ENCODE data around the gene NADK2.
"Not testable (repeated sequence)": the region's sequence is repeated elsewhere in the genome, so short reads cannot be mapped to it uniquely, and the experiment has no call there.

The NADK2 gene

GRCh38 chr5:36205329-36205728, 36.4 kb downstream of the NADK2 start:
- DNase-seq, result no peak

- DNase-seq, result no peak
Measured at GRCh38 chr5:36202521-36202961, 39.2 kb downstream of the NADK2 start.

GRCh38 chr5:36200513-36200912, 41.2 kb downstream of the NADK2 start:
- DNase-seq, result no peak

DNA sequence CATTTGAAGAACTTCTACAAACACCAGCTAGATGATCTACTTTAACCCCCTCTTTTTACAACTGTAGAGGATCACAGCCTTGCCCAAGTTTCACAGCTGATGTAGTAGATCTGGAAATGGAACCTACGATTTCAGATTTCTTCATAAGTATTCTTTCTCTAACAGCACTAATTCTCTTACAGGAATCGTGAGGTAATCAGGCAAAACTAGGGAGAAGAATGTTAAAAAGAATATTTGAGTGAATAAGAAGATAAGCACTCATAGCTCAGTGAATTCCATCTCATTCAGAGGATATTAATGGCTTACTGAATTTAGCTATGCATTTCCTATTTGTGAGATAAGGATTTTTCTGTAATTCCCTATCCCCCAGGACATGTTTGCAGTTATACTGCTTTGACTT, 42.1 kb downstream of the NADK2 start:
- DNase-seq, result no peak

- DNase-seq, result not testable (repeated sequence)
Measured at GRCh38 chr5:36198783-36199182, 42.9 kb downstream of the NADK2 start.

DNA sequence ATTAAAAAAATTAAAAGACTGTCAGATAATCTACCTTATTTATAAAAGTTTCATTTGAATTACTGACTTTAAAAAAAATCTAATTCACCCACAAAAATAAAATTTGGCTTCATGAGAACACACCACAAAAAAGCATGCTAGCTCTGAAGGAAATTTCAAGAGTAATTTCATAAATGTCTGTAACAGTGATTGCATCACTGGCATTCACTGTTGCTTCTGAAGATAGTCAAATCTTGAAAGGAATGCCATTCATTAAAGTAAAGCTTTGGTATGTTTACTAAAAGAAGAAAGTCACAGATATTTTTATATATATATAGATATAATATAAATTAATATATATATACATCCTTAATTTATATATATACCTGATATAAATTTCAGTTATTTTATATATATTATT, 43.4 kb downstream of the NADK2 start:
- no peak for DNase-seq

- no peak for DNase-seq
Measured at GRCh38 chr5:36193746-36194145, 48.0 kb downstream of the NADK2 start.

DNA sequence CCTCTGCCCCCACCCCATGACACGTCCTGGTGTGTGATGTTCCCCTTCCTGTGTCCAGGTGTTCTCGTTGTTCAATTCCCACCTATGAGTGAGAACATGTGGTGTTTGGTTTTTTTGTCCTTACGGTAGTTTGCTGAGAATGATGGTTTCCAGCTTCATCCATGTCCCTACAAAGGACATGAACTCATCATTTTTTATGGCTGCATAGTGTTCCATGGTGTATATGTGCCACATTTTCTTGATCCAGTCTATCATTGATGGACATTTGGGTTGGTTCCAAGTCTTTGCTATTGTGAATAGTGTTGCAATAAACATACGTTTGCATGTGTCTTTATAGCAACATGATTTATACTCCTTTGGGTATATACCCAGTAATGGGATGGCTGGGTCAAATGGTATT, 57.3 kb downstream of the NADK2 start:
- DNase-seq, result not testable (repeated sequence)

GRCh38 chr5:36181774-36182173, 60.0 kb downstream of the NADK2 start:
- DNase-seq, result no peak

- no peak for DNase-seq
Measured at GRCh38 chr5:36180556-36181350, 61.0 kb downstream of the NADK2 start.

DNA sequence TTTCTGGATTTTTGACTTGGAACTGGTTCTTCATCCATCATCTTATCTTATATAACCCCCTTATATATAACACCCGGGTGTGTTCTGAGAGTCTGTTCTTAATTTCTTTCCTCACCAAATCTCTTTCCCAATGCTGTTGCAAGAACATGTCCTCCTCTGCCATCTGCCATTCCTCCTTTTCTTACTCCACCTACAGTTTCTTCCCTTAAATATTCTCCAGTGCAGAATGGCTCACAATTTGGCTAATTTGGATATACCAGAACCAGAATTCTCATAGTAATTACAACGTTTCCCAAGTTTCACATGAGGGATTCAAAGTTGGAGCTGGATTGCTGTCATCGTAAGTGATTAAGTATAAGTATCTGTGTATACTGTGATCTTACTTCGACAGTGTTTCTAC, 61.8 kb downstream of the NADK2 start:
- no peak for DNase-seq

DNA sequence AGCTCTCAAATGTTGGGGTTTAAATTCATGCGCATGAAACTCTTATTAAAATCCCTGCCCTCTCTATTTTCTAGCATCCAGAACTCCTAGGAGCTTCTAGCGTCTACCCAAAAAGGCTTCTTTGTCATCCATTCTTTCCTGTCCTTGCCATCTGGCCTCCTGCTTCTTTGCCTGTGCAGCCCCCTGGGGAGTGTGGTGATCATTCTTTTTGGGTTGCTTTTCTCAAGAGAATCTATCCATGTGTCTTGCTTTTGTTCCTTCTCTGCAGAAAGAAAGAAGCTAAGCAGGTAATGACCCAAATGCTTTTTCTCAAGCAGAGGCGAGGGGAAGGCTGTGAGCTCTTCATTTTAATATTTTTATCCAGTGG, 63.2 kb downstream of the NADK2 start:
- no peak for DNase-seq

GRCh38 chr5:36177715-36178523, 63.8 kb downstream of the NADK2 start:
- no peak for DNase-seq

DNA sequence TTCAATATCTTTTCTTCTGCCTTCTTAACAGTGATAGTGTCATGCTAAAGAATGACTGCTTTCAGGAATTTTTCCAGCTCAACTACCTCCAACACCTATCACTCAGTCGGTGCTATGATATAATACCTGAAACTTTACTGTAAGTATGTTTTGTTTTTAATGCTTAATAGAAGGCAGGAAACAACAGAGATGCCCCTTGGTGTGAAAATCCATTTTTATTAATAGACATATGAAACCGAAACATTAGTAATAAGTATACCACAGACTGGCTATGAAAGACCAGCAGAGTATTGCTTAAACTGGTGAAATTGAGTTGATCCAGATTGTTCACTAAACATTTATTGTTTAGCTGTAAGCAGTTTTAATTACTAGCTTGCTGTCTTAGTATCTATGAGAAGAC, 64.6 kb downstream of the NADK2 start:
- DNase-seq, result no peak

GRCh38 chr5:36175043-36175442, 66.7 kb downstream of the NADK2 start:
- no peak for DNase-seq

- no peak for DNase-seq
Measured at GRCh38 chr5:36174119-36174518, 67.6 kb downstream of the NADK2 start.

- DNase-seq, result no peak
Measured at GRCh38 chr5:36173426-36173825, 68.3 kb downstream of the NADK2 start.

GRCh38 chr5:36172599-36172998, 69.1 kb downstream of the NADK2 start:
- no peak for DNase-seq

GRCh38 chr5:36170832-36171424, 70.8 kb downstream of the NADK2 start:
- DNase-seq, result no peak

- no peak for DNase-seq
Measured at GRCh38 chr5:36168737-36169136, 73.0 kb downstream of the NADK2 start.

GRCh38 chr5:36164461-36164860, 77.3 kb downstream of the NADK2 start:
- no peak for DNase-seq

- no peak for DNase-seq
Measured at GRCh38 chr5:36162810-36163486, 78.8 kb downstream of the NADK2 start.

DNA sequence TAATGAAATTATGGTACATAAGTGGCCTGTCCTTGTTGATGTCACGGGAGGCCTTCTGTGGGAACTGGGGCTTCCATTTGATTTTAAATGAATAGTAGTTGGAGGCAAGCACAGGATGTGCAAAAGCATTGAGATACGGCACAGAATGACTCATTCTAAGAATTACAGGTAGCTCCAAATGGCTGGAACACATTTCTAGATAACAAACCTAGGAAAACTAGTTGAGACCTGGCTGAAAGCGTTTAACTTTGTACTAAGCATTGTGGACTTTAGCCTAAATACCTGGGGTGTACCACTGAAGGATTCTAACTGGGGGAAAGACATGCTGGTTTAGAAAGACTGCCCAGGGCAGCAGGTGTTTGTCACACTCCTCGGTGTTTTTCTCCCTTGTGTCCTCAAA, 80.4 kb downstream of the NADK2 start:
- DNase-seq, result no peak
